ENCODE measurements around the gene SPATA31E1. TPM values are rescaled to one million over a fixed set of nuclear protein-coding genes. Genes with fewer than 3 reads are reported as not detected.

The SPATA31E1 gene
- total RNA-seq, 1 donor from 2014 or later: 0.21 TPM

DNA sequence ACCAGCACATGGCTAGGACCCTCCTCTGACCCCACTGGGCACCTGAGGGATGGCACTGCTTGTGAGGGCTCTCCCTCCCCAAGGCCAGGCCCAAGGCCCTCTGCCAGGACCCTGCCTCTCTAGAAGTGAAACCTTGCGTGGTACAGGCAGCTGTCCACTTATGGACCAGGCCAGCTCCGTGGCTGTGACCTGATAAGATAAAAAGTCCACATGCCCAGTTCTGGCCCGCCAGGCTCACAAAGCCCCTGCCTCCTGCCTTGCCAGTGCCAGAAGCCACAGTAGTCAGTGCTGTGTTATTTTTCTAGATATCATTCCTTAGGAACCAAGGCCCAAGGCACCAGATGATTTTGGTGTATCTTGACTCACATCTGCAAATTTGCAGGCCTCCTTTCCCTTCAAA lies 14.0 kb upstream of the SPATA31E1 start:
- peaks cover 7% of the 10 kb centered on the region for H3K9me3 Mint-ChIP-seq
- no peaks in the 10 kb centered on the region for H3K4me1 Mint-ChIP-seq
- no peak for TF ChIP-seq CTCF (conservative IDR thresholded peaks at IDR 0.05)
- no peak for DNase-seq (ENCODE audit: low read depth, low spot score)
- no peak overlapping the region for H3K27ac Mint-ChIP-seq (ENCODE audit: unreplicated experiment)
- no peaks in the 10 kb centered on the region for H3K36me3 Mint-ChIP-seq (ENCODE audit: low read depth)
- H3K27me3 Mint-ChIP-seq (ENCODE audit: low read depth): no peaks in the 10 kb centered on the region
- no peak overlapping the region for H3K4me3 Mint-ChIP-seq

GRCh38 chr9:87869082-87869481 lies 13.6 kb upstream of the SPATA31E1 start:
- no peaks in the 10 kb centered on the region for H3K36me3 Mint-ChIP-seq (ENCODE audit: low read depth)
- peaks cover 7% of the 10 kb centered on the region for H3K9me3 Mint-ChIP-seq
- H3K4me3 Mint-ChIP-seq: no peak overlapping the region
- DNase-seq (ENCODE audit: low read depth, low spot score): no peak
- no peak for TF ChIP-seq CTCF (conservative IDR thresholded peaks at IDR 0.05)
- H3K4me1 Mint-ChIP-seq: no peaks in the 10 kb centered on the region
- H3K27ac Mint-ChIP-seq (ENCODE audit: unreplicated experiment): no peak overlapping the region
- H3K27me3 Mint-ChIP-seq (ENCODE audit: low read depth): no peaks in the 10 kb centered on the region

- Mint-ChIP-seq H3K9me3 (peaks cover 7% of the 10 kb centered on the region), H3K27ac (ENCODE audit: unreplicated experiment) (no peak overlapping the region), H3K36me3 (ENCODE audit: low read depth) (no peaks in the 10 kb centered on the region), H3K4me3 (no peak overlapping the region), H3K4me1 (no peaks in the 10 kb centered on the region), H3K27me3 (ENCODE audit: low read depth) (no peaks in the 10 kb centered on the region)
- no peak for DNase-seq (ENCODE audit: low read depth, low spot score)
- no peak for TF ChIP-seq CTCF (conservative IDR thresholded peaks at IDR 0.05)
Observed at GRCh38 chr9:87871425-87872078, 11.1 kb upstream of the SPATA31E1 start.

DNA sequence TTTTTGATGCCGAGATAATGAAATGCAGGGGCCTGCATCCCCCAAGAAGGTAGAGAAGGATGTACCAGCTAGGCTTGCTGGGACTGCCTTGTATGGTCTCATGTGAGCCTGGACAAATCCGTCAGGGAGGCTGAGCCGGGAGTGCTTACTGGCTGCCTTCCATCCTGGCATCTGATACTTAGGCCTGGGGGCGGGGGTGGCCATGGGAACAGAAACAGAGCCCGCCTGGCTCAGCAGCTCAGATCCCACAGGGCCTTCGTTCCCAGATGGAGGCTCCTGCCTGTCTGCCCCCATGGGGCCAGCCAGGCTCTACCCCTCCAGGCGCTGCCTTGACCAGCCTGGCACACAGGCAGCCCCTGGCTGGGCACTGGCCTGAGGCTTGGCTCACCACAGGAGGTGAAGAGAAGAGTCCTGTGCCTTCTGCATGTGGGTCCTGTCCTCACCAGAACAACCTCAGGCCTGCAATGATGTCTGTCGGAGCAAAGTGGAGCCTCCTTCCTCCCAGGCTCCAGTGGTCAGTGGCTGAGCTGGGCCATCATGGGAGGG lies 10.5 kb upstream of the SPATA31E1 start:
- Mint-ChIP-seq H3K27ac (ENCODE audit: unreplicated experiment) (no peak overlapping the region), H3K27me3 (ENCODE audit: low read depth) (no peaks in the 10 kb centered on the region), H3K4me1 (no peaks in the 10 kb centered on the region), H3K9me3 (peaks cover 8% of the 10 kb centered on the region), H3K4me3 (no peak overlapping the region), H3K36me3 (ENCODE audit: low read depth) (no peaks in the 10 kb centered on the region)
- no peak for DNase-seq (ENCODE audit: low read depth, low spot score)
- no peak for TF ChIP-seq CTCF (conservative IDR thresholded peaks at IDR 0.05)

DNA sequence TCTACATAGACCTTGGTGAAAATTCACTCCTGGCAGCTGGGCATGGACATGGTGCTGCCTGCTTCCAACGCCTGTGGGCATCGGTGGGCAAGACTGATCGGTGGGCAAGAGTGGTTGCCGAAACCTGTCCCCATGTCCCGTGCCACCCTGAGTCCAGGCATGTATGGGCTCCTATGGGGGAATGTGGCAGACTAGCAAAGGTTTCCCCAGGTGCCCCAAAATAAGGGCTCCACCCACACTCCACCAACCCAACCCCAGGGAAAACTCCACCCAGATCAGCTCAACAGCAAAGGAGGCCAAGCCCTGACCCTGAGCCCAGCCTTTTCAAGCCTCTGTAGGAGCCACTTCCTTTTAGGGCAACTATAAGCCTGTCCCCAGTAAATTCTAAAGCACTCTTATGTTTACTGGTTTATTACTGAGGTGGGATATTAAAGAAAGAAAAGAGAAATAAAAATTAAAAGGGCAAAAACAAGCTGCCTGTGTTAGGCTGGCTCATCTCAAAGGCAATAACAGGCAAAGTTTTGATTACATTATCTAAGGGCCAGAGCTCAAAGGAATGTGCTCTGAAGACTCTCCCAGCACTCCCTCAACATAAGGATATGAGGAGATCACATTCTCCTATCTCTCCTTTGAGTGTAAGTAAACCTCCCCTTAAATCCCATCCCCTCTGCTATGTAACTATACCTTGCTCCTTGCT lies 8.9 kb upstream of the SPATA31E1 start:
- Mint-ChIP-seq H3K9me3 (peaks cover 14% of the 10 kb centered on the region), H3K4me3 (no peak overlapping the region), H3K4me1 (no peaks in the 10 kb centered on the region), H3K36me3 (ENCODE audit: low read depth) (no peaks in the 10 kb centered on the region), H3K27me3 (ENCODE audit: low read depth) (no peaks in the 10 kb centered on the region), H3K27ac (ENCODE audit: unreplicated experiment) (no peak overlapping the region)
- no peak for DNase-seq (ENCODE audit: low read depth, low spot score)
- no peak for TF ChIP-seq CTCF (conservative IDR thresholded peaks at IDR 0.05)
